SK-MEL-5 (cell line): ENCODE measurements around the gene TBK1. TPM values are rescaled to one million over a fixed set of nuclear protein-coding genes. Genes with fewer than 3 reads are reported as not detected.
A peak's percentile ranks its signal among the peaks of the same experiment; 100 is the strongest.

ENCODE experiments used
- DNase-seq: peaks from one replicate; pipeline ENCODE4 v3.0.0-alpha.2; 2016; ENCODE audit warnings: low read depth, low spot score
- in situ Hi-C: cut with HindIII; loops from 2 replicates; pipeline ENCODE4 v1.10.0; 2016; ENCODE audit warnings: low sequenced_read_pairs, high pct_unique_total_duplicates, low pct_unique_long_range_greater_than_20kb
- total RNA-seq: library from RNA; depleted of rRNA; stranded (reverse); fragments of >200 nt; shearing (Covaris generic); gene quantifications from 2 replicates; pipeline ENCODE4 v1.2.3, GENCODE V29; 2014

The TBK1 gene
- total RNA-seq, 1 experiment from 2014 or later: 57.2 TPM

DNA sequence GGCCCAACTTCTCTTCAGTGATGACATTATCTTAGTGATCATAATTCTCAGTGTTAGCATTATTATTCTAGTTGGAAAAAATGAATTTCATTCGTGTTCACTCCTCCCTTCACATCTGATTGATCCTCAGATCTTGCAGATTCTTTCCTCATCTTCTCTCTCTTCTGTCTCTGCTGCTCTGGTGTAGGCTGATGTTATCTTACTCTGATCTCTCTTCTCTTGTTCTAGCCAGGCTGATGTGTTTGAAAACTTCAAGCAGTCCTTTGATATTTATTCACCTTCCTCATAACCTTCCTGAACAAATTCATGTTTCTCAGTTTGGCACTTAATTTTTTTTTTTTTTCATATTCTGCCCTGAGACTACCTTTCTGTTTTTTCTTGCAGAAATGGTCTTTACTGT, 5.6 kb upstream of the TBK1 start:
- DNase-seq: no peak
- in situ Hi-C loops: no loop called here

GRCh38 chr12:64450057-64450640, 1.8 kb upstream of the TBK1 start:
- in situ Hi-C loops: no loop called here
- no peak for DNase-seq

DNA sequence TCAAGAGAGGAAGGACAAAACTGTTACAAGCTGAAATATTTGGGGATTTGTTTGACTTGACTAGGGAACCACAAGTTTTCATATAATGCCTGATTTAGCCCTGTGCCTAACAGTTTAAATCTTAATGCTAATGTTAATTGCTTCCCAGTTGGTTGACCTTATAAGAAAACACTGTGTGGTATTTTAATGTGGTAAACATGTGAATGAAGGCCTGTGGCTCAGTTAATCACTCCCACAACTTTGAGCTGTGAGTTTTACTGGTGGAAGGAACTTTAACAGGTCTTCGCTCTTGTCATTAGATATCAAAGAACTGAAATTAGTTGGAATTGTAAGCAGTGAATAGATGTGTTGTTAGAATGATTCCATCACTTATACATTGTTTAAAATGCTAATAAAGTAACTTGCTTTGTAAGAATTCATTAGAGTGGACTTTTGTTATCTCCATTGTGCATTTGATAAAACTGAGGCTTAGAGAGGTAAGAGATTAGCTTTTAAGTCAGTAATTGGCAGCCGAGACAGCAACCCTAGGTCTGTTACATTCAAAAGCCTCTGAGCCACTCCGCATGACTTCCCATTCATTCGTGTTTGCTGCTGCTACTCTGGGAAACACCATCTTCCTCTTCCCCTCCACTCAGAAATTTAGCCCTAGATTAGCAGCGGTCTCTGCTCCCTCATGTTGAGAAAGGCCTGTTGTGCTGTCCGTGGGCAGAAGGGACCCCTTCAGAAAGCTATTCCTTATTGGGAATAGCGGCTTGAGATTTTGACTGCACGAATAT, 1.0 kb upstream of the TBK1 start:
- peak; percentile 51 for DNase-seq
- in situ Hi-C loops: no loop called here

- DNase-seq: peak; percentile 27
- in situ Hi-C loops: no loop called here
Observed at GRCh38 chr12:64452559-64453329, 824 bp downstream of the TBK1 start.

GRCh38 chr12:64455506-64455905, 3.6 kb downstream of the TBK1 start:
- no peak for DNase-seq
- in situ Hi-C loops: no loop called here

- in situ Hi-C loops: no loop called here
- DNase-seq: no peak
Observed at GRCh38 chr12:64456119-64456518, 4.2 kb downstream of the TBK1 start.

GRCh38 chr12:64457032-64457431, 5.1 kb downstream of the TBK1 start:
- in situ Hi-C loops: no loop called here
- no peak for DNase-seq

DNA sequence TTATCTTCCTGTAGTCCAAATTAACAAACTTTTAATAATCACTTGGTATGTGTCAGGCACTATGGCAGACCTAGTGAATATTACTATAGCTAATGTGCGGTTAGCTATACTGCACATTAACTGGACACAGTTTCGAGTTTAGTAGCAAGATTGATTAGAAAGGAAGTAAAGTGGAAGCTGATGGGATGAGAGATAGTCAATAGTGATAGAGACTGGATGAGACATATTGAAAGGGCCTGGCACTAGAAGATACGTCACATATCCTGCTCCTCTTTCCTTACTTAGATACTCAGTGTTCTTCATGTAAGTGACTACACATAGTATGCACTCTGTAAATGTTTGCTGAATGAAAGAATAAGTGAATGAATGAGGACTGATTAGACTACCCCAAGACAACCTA, 5.5 kb downstream of the TBK1 start:
- DNase-seq: no peak
- in situ Hi-C loops: no loop called here

GRCh38 chr12:64457923-64458322, 6.0 kb downstream of the TBK1 start:
- DNase-seq: no peak
- in situ Hi-C loops: no loop called here

DNA sequence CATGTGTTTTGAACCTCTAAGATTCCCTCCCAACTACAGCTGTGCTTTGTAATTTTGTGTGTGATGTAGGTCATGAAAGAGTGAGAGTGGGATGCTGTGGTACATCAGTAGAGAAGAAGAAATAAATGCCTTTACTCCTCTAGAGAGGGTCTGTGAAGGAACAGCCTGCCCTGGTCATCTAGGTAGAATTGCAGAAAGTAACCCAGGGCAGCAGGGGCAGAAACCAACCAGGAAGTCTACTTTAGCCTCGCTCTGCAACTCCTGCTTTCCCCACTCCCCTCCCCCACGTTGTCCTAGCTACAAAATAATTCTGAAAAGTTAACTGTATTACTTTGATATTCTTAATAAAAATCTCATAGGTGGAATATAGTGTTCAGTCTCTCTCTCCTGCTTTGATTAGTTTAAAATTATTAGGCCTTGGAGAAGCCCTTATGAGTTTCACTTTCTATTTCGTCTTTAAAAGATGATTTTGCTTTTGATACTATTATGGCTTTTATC, 7.5 kb downstream of the TBK1 start:
- in situ Hi-C loops: no loop called here
- no peak for DNase-seq

GRCh38 chr12:64461634-64462414, 9.9 kb downstream of the TBK1 start:
- no peak for DNase-seq

GRCh38 chr12:64466178-64466577, 14.3 kb downstream of the TBK1 start:
- DNase-seq: no peak
- in situ Hi-C loops: no loop called here

More at GRCh38 chr12:64461634-64462414, 9.9 kb downstream of the TBK1 start:
- in situ Hi-C loops: no loop called here

DNA sequence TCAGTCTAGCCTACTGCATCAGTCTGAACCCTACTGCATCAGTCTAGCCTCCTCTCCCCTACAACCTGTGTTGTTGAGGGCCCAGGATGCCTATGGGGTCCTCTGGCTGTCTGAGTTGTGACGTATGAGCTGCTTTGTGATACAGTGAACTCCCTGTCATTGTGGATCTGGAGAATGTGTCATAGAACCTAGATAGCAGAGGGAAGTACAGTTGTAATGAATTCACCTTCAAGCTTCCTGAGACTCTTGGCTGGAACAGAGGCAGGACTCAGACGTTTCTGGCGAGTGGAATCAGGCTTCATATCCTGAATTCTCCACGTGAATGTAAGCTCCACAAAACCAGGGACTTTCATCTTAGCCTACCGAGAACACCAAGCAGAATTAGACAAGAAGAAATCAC, 17.0 kb downstream of the TBK1 start:
- DNase-seq: no peak
- in situ Hi-C loops: no loop called here

GRCh38 chr12:64469455-64470142, 17.7 kb downstream of the TBK1 start:
- no peak for DNase-seq
- in situ Hi-C loops: no loop called here

- DNase-seq: no peak
- in situ Hi-C loops: no loop called here
Observed at GRCh38 chr12:64470495-64470894, 18.6 kb downstream of the TBK1 start.

DNA sequence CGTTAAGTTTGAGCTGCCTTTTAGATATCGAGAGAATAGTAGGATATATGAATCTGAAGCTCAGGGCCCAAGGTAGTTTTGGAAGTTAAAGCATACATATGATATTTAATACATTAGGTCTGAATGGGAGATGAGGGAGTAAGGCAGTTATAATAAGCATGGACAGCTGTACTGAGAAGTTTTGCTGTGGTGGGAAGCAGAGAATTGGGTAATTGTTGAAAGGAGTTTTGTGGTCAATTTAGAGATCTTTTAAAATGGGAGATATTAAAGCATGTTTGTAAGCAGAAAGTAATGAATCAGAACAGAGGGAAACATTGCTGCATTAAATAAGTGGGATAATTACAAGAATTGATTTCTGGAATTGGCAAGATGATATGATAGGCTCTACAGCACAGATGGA, 21.3 kb downstream of the TBK1 start:
- in situ Hi-C loops: no loop called here
- no peak for DNase-seq

GRCh38 chr12:64475518-64475917, 23.6 kb downstream of the TBK1 start:
- DNase-seq: no peak
- in situ Hi-C loops: no loop called here
